BLaER1 treated with 17β-estradiol and CSF1 and Interleukin-3, amounts not matched to agents 10 nM and 100 nM (cell line): ENCODE results near the gene TSPAN18.

Experiments
- H3K27ac ChIP-seq, 11 experiments: shearing (Covaris generic); formaldehyde crosslinking; 2 replicates each; pipeline ENCODE4 v1.8.1; 2022
- H3K27me3 ChIP-seq, 11 experiments: shearing (Covaris generic); formaldehyde crosslinking; 2 replicates each; pipeline ENCODE4 v1.8.1; 2022
- H3K36me3 ChIP-seq, 11 experiments: shearing (Covaris generic); formaldehyde crosslinking; 2 replicates each; pipeline ENCODE4 v1.8.1; 2022
- H3K4me1 ChIP-seq, 10 experiments: shearing (Covaris generic); formaldehyde crosslinking; 2 replicates each; pipeline ENCODE4 v1.8.1; 2022
- H3K4me2 ChIP-seq, 11 experiments: shearing (Covaris generic); formaldehyde crosslinking; 2 replicates each; pipeline ENCODE4 v1.8.1; 2022
- H3K4me3 ChIP-seq, 10 experiments: shearing (Covaris generic); formaldehyde crosslinking; 2 replicates each; pipeline ENCODE4 v1.8.1; 2022
- H3K9ac ChIP-seq, 11 experiments: shearing (Covaris generic); formaldehyde crosslinking; 2 replicates each; pipeline ENCODE4 v1.8.1; 2022
- H3K9me3 ChIP-seq, 11 experiments: shearing (Covaris generic); formaldehyde crosslinking; replicated peaks in 1 of 11; 2 replicates each; pipeline ENCODE4 v1.8.1; 2022
- H4K20me1 ChIP-seq, 11 experiments: shearing (Covaris generic); formaldehyde crosslinking; 2 replicates each; pipeline ENCODE4 v1.8.1; 2022
- Cebpa-rat ChIP-seq, 11 experiments: shearing (Covaris generic); IDR thresholded peaks; 2 replicates each; pipeline ENCODE4 v1.8.1; 2022

The TSPAN18 gene

GRCh38 chr11:44862558-44863101 is 135.9 kb downstream of the TSPAN18 start:
- H3K4me2 ChIP-seq: peak overlapping the region; percentile 69 to 99 (median 91)
- H3K36me3 ChIP-seq: no peaks in the 10 kb centered on the region
- no peak overlapping the region for H3K9ac ChIP-seq
- H3K4me3 ChIP-seq: no peak overlapping the region
- H3K27ac ChIP-seq: peak overlapping the region in 2 of 11 experiments; percentile 30 to 36; a peak in 3 of 22 replicates
- no peak for TF ChIP-seq Cebpa-rat (IDR thresholded peaks at IDR 0.05)
- no peaks in the 10 kb centered on the region for H3K9me3 ChIP-seq
- H3K27me3 ChIP-seq: peaks cover 20 to 94% (median 53%) of the 10 kb centered on the region in 11 experiments; a peak in 21 of 22 replicates
- H3K4me1 ChIP-seq: peaks cover 17 to 44% (median 33%) of the 10 kb centered on the region in 10 experiments
- peaks cover 0 to 75% (median 12%) of the 10 kb centered on the region in 11 experiments; a peak in 17 of 22 replicates for H4K20me1 ChIP-seq

GRCh38 chr11:44863231-44863630 is 136.5 kb downstream of the TSPAN18 start:
- Histone ChIP-seq H3K4me1 (peaks cover 17 to 38% (median 27%) of the 10 kb centered on the region in 10 experiments), H3K9ac (no peak overlapping the region)

DNA sequence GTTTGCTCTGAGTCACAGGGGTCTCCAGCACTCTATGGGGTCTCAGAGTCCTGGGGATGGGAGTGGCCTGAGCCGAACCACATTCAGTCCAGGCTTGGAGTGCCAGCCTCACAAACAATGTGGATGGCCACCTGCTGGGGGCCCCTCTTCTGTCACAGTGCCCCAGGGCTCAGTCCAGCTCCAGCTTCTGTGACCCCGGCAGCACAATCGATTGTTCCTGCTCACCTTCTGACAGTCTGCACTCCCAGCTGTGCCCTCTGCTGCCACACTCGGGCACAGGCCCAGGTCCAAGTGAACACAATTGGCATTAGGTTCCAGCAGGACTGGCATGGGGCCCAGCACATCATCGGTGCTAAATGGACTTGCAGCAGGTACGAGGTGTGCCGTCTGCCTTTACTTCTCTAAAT is 139.1 kb downstream of the TSPAN18 start:
- no peak overlapping the region for H3K4me3 ChIP-seq
- no peak overlapping the region for H3K4me2 ChIP-seq
- peaks cover 10 to 80% (median 36%) of the 10 kb centered on the region in 11 experiments; a peak in 21 of 22 replicates for H3K27me3 ChIP-seq
- no peak overlapping the region for H3K9ac ChIP-seq
- peaks cover 17 to 32% (median 22%) of the 10 kb centered on the region in 10 experiments for H3K4me1 ChIP-seq
- H4K20me1 ChIP-seq: peaks cover 0 to 61% (median 11%) of the 10 kb centered on the region in 11 experiments; a peak in 17 of 22 replicates
- H3K36me3 ChIP-seq: no peaks in the 10 kb centered on the region
- TF ChIP-seq Cebpa-rat (IDR thresholded peaks at IDR 0.05): no peak
- no peak overlapping the region for H3K27ac ChIP-seq
- peaks cover 0 to 2% (median 0%) of the 10 kb centered on the region in 11 experiments; a peak in 8 of 22 replicates for H3K9me3 ChIP-seq

More at GRCh38 chr11:44863231-44863630, 136.5 kb downstream of the TSPAN18 start:
- Histone ChIP-seq H3K4me3 (no peak overlapping the region), H3K27me3 (peaks cover 20 to 94% (median 53%) of the 10 kb centered on the region in 11 experiments; a peak in 21 of 22 replicates), H3K4me2 (peak overlapping the region in 10 of 11 experiments; percentile 69 to 99 (median 91); a peak in 17 of 22 replicates), H3K27ac (no peak overlapping the region; a peak in 1 of 22 replicates), H3K36me3 (no peaks in the 10 kb centered on the region), H3K9me3 (no peaks in the 10 kb centered on the region), H4K20me1 (peaks cover 0 to 75% (median 12%) of the 10 kb centered on the region in 11 experiments; a peak in 17 of 22 replicates)
- no peak for TF ChIP-seq Cebpa-rat (IDR thresholded peaks at IDR 0.05)

DNA sequence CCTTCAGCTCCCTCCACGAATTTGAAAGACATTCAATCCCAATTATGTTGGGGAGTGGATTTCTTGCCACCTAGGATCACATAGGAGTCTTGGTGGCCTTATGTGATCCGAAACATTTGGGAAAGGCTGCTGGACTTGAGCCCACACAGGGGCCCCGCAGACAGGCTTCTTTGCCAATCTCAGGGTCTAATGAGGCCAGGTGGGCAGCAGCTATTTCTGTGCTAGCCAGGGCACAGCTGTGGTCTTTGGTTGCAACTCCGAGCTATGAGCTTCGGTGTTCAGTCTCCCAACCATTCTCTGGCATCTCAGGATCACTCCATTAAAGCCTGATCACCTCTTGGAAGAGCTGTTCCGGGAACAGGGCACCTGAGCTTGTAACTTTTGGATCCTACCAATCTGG is 139.5 kb downstream of the TSPAN18 start:
- Histone ChIP-seq H3K4me3 (no peak overlapping the region), H3K9ac (no peak overlapping the region)
- TF ChIP-seq Cebpa-rat (IDR thresholded peaks at IDR 0.05): no peak

DNA sequence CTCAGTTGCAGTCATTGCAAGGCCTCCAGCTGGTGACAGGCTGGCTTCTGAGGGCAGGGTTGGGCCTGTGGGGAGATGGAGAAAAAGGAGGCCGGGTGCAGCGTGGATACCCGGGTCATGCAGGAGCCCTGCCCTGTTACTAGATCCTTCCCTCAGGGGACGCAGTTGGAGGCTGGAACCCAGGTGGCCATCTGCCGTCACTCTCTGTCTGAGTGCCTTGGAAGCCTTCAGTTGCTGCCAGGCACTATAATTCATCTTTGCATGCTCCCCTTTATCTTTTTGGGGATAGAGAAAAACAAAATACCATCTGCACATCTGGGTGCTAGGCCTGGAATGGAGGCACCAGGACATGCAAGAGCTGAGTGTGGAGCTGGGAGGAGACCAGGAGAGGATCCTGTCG is 141.3 kb downstream of the TSPAN18 start:
- TF ChIP-seq Cebpa-rat (IDR thresholded peaks at IDR 0.05): no peak
- H3K36me3 ChIP-seq: no peaks in the 10 kb centered on the region
- peaks cover 0 to 46% (median under 1%) of the 10 kb centered on the region in 11 experiments; a peak in 9 of 22 replicates for H4K20me1 ChIP-seq
- H3K4me3 ChIP-seq: no peak overlapping the region
- H3K9ac ChIP-seq: no peak overlapping the region
- peaks cover 3 to 18% (median 9%) of the 10 kb centered on the region in 10 experiments; a peak in 17 of 20 replicates for H3K4me1 ChIP-seq
- no peak overlapping the region for H3K4me2 ChIP-seq
- H3K27ac ChIP-seq: no peak overlapping the region
- H3K27me3 ChIP-seq: peaks cover 10 to 67% (median 29%) of the 10 kb centered on the region in 11 experiments; a peak in 20 of 22 replicates
- peaks cover 0 to 8% (median 0%) of the 10 kb centered on the region in 11 experiments; a peak in 8 of 22 replicates for H3K9me3 ChIP-seq

More for the DNA sequence above, 139.5 kb downstream of the TSPAN18 start:
- no peak overlapping the region for H3K27ac ChIP-seq
- no peak overlapping the region for H3K4me2 ChIP-seq
- H3K9me3 ChIP-seq: peaks cover 0 to 7% (median 0%) of the 10 kb centered on the region in 11 experiments; a peak in 8 of 22 replicates
- H3K4me1 ChIP-seq: peaks cover 17 to 30% (median 20%) of the 10 kb centered on the region in 10 experiments
- peaks cover 10 to 77% (median 34%) of the 10 kb centered on the region in 11 experiments; a peak in 20 of 22 replicates for H3K27me3 ChIP-seq
- H3K36me3 ChIP-seq: no peaks in the 10 kb centered on the region
- peaks cover 0 to 60% (median 11%) of the 10 kb centered on the region in 11 experiments; a peak in 17 of 22 replicates for H4K20me1 ChIP-seq

DNA sequence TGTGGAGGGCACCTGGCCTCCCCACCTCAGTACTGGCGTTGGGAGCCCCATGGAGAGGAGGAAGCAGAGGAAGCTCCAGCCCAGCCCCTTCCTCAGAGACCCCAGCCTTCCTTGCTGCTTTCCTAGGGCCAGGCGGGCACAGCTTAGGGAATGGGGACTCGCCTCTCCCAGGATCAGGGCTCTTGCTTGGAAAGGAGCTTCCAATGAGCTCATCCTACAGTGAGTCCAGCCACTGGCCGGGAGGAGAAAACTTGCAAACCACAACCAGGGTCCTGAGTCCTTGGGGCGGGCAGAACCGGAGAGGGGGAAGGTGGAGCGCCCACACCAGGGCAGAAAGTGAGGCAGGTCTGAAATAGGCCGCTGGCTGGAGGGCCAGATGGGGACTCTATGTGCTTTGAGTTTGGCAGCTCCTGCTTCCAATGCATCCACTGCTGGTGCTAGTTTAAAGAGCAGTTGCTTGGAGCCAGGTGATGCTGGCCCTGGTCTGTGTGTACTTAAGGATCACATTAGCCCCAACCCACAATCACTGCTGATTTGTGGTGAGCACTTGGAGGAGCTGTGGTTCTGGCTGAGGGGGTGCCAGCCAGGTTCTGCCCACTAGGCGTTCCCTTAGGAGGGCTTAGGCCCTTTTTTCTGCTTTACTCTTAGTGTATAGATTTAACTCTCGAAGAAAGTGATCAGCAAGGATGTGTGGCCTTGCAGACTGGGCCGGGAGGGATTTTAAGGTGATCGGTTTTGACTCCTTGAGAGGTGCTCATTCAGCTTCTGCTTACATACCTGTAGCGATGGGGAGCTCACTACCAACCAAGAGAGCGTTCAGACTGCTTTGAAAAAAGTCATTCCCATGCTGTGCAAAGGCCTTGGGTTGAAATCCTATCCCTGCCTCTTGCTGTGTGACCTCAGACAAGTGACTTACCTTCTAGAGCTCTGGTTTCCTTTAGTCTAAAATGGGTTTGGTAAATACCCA is 142.0 kb downstream of the TSPAN18 start:
- Histone ChIP-seq H3K36me3 (no peaks in the 10 kb centered on the region), H3K4me2 (0 out of 22 replicates have a peak overlapping the region, but pooled peaks of 2 of the 11 experiments have one; percentile 2 to 14), H3K27ac (no peak overlapping the region), H3K4me1 (peaks cover 0 to 14% (median 6%) of the 10 kb centered on the region in 10 experiments; a peak in 10 of 20 replicates), H3K4me3 (no peak overlapping the region), H3K9ac (no peak overlapping the region), H3K9me3 (peaks cover 0 to 8% (median 0%) of the 10 kb centered on the region in 11 experiments; a peak in 8 of 22 replicates), H3K27me3 (peaks cover 3 to 66% (median 21%) of the 10 kb centered on the region in 11 experiments; a peak in 18 of 22 replicates), H4K20me1 (peaks cover 0 to 47% (median 0%) of the 10 kb centered on the region in 11 experiments; a peak in 9 of 22 replicates)
- no peak for TF ChIP-seq Cebpa-rat (IDR thresholded peaks at IDR 0.05)

- Histone ChIP-seq H3K36me3 (no peaks in the 10 kb centered on the region), H3K4me2 (peak overlapping the region in 1 of 11 experiments; percentile 29; a peak in 2 of 22 replicates), H3K4me3 (no peak overlapping the region), H4K20me1 (peaks cover 0 to 49% (median 0%) of the 10 kb centered on the region in 11 experiments; a peak in 8 of 22 replicates), H3K4me1 (peaks cover 0 to 14% (median 6%) of the 10 kb centered on the region in 10 experiments; a peak in 10 of 20 replicates), H3K27me3 (peaks cover 0 to 55% (median 9%) of the 10 kb centered on the region in 11 experiments; a peak in 17 of 22 replicates), H3K9me3 (peaks cover 0 to 8% (median 0%) of the 10 kb centered on the region in 11 experiments; a peak in 8 of 22 replicates), H3K27ac (no peak overlapping the region), H3K9ac (no peak overlapping the region)
- no peak for TF ChIP-seq Cebpa-rat (IDR thresholded peaks at IDR 0.05)
These were observed 143.4 kb downstream of the TSPAN18 start for GRCh38 chr11:44870181-44870580.

- peaks cover 0 to 8% (median 0%) of the 10 kb centered on the region in 11 experiments; a peak in 8 of 22 replicates for H3K9me3 ChIP-seq
These were observed 143.9 kb downstream of the TSPAN18 start for GRCh38 chr11:44870615-44871176.

More at GRCh38 chr11:44870615-44871176, 143.9 kb downstream of the TSPAN18 start:
- Histone ChIP-seq H3K27ac (no peak overlapping the region), H3K27me3 (peaks cover 0 to 50% (median 4%) of the 10 kb centered on the region in 11 experiments; a peak in 15 of 22 replicates), H3K4me1 (peaks cover 0 to 14% (median 6%) of the 10 kb centered on the region in 10 experiments; a peak in 10 of 20 replicates), H3K4me2 (0 out of 22 replicates have a peak overlapping the region, but pooled peaks of 1 of the 11 experiments have one; percentile 29), H3K4me3 (no peak overlapping the region), H3K36me3 (no peaks in the 10 kb centered on the region), H3K9ac (no peak overlapping the region), H4K20me1 (peaks cover 0 to 45% (median 0%) of the 10 kb centered on the region in 11 experiments; a peak in 8 of 22 replicates)
- no peak for TF ChIP-seq Cebpa-rat (IDR thresholded peaks at IDR 0.05)
